ENCODE results near the gene TNXB.
"Not testable (repeated sequence)": the region's sequence is repeated elsewhere in the genome, so short reads cannot be mapped to it uniquely, and the experiment has no call there.

The TNXB gene

GRCh38 chr6:32073101-32073500 is 36.0 kb downstream of the TNXB start:
- TF ChIP-seq, protein P1, sequence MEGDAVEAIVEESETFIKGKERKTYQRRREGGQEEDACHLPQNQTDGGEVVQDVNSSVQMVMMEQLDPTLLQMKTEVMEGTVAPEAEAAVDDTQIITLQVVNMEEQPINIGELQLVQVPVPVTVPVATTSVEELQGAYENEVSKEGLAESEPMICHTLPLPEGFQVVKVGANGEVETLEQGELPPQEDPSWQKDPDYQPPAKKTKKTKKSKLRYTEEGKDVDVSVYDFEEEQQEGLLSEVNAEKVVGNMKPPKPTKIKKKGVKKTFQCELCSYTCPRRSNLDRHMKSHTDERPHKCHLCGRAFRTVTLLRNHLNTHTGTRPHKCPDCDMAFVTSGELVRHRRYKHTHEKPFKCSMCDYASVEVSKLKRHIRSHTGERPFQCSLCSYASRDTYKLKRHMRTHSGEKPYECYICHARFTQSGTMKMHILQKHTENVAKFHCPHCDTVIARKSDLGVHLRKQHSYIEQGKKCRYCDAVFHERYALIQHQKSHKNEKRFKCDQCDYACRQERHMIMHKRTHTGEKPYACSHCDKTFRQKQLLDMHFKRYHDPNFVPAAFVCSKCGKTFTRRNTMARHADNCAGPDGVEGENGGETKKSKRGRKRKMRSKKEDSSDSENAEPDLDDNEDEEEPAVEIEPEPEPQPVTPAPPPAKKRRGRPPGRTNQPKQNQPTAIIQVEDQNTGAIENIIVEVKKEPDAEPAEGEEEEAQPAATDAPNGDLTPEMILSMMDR (conservative IDR thresholded peaks at IDR 0.05), result no peak
- TF ChIP-seq ZFX (IDR thresholded peaks at IDR 0.05), result no peak
- H3K27ac ChIP-seq, result no peak overlapping the region

- TF ChIP-seq, protein P1 (conservative IDR thresholded peaks at IDR 0.05), result no peak
- TF ChIP-seq ZFX (IDR thresholded peaks at IDR 0.05), result no peak
- no peak overlapping the region for H3K27ac ChIP-seq
These were observed 38.2 kb downstream of the TNXB start for GRCh38 chr6:32070814-32071543.

- no peak overlapping the region for H3K27ac ChIP-seq
- TF ChIP-seq ZFX (IDR thresholded peaks at IDR 0.05), result no peak
- TF ChIP-seq, protein P1 (conservative IDR thresholded peaks at IDR 0.05), result no peak
These were observed 39.1 kb downstream of the TNXB start for GRCh38 chr6:32069878-32070515.

- H3K27ac ChIP-seq, result no peak overlapping the region
- TF ChIP-seq, protein P1 (conservative IDR thresholded peaks at IDR 0.05), result no peak
- no peak for TF ChIP-seq ZFX (IDR thresholded peaks at IDR 0.05)
These were observed 39.7 kb downstream of the TNXB start for GRCh38 chr6:32069460-32069859.

GRCh38 chr6:32068867-32069266 is 40.3 kb downstream of the TNXB start:
- TF ChIP-seq ZFX (IDR thresholded peaks at IDR 0.05), result no peak
- TF ChIP-seq, protein P1 (conservative IDR thresholded peaks at IDR 0.05), result no peak
- H3K27ac ChIP-seq, result no peak overlapping the region

- H3K27ac ChIP-seq, result not testable (repeated sequence)
These were observed 40.8 kb downstream of the TNXB start for GRCh38 chr6:32068315-32068714.

- not testable (repeated sequence) for H3K27ac ChIP-seq
These were observed 41.6 kb downstream of the TNXB start for GRCh38 chr6:32067521-32067920.

DNA sequence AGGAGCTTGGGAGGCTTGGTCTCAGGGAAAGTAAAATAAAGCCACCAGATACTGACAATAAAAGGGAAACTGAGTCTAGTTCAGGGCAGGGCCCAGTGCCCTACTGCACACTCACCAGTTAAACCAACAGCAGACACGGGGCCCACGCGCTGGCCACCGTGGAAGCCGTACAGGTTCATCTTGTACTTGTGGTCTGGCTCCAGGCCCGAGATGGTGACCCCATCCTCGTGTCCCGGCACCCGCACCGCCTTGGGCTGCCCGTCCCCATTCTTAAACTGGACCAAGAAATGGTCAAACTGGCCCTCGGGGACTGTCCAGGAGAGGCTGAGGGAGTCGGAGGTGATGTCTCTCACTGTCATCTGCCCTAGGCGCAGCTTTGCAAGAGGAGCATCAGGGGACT is 44.4 kb downstream of the TNXB start:
- no peak for TF ChIP-seq ZFX (IDR thresholded peaks at IDR 0.05)
- TF ChIP-seq, protein P1 (conservative IDR thresholded peaks at IDR 0.05), result no peak
- no peak overlapping the region for H3K27ac ChIP-seq

Data from C4-2B (cell line).